HG03108 (cell line): ENCODE data around the gene MTCL3.
"Not testable (repeated sequence)": the region's sequence is repeated elsewhere in the genome, so short reads cannot be mapped to it uniquely, and the experiment has no call there.

Experiments used
- ATAC-seq: cut with Tn5 transposase; IDR thresholded peaks from one replicate; pipeline ENCODE4 v1.9.1; 2021; ENCODE audit warnings: moderate library complexity; ENCODE audit not compliant: unreplicated experiment

MTCL3 gene

GRCh38 chr6:127436578-127437110, 82.5 kb downstream of the MTCL3 start:
- no peak for ATAC-seq

DNA sequence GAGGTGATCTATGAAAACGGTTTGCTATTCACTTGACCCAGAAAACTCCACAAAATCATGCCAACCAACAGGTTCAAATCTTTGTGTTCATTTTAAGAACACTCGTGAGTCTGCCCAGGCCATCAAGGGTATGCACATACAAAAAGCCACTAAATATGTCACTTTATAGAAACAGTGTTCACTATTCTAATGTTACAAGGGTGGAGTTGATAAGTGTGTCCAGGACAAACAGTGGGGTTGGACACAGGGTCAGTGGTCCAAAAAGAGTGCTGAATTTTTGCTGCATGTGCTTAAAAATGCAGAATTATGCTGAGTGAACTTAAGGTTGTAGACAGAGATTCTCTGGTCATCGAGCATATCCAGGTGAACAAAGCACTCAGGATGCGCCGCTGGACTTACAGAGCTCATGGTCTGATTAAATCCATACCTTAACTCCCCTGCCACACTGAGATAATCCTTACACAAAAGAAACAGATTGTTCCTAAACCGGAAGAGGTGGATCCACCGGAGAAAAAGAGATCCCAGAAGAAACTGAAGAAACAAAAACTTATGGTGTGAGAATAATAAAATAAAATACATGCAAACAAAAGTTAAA, 83.4 kb downstream of the MTCL3 start:
- ATAC-seq = no peak

GRCh38 chr6:127434651-127435050, 84.5 kb downstream of the MTCL3 start:
- no peak for ATAC-seq

DNA sequence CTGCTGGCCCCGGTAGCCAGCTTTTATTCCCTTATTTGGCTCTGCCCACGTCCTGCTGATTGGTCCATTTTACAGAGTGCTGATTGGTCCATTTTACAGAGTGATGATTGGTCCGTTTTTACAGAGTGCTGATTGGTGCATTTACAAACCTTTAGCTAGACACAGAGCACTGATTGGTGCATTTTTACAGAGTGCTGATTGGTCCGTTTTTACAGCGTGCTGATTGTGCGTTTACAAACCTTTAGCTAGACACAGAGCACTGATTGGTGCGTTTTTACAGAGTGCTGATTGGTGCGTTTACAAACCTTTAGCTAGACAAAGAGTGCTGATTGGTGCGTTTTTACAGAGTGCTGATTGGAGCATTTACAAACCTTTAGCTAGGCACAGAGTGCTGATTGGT, 90.6 kb downstream of the MTCL3 start:
- ATAC-seq = not testable (repeated sequence)

GRCh38 chr6:127423921-127424320, 95.2 kb downstream of the MTCL3 start:
- no peak for ATAC-seq
